Fibroblast of skin of right quadriceps (primary cell): ENCODE measurements around the gene XK.
"Not testable (repeated sequence)": the region's sequence is repeated elsewhere in the genome, so short reads cannot be mapped to it uniquely, and the experiment has no call there.

Experiments
- DNase-seq: peaks from one replicate; pipeline ENCODE4 v3.0.0-alpha.2; 2013

The XK gene

GRCh38 chrX:37685381-37686359 is at the start of gene XK:
Gene XK, plus strand, starts transcription at chrX:37685791. Its CDS starts 171 bp downstream, at chrX:37685962.
- DNase-seq = peak; percentile 10

DNA sequence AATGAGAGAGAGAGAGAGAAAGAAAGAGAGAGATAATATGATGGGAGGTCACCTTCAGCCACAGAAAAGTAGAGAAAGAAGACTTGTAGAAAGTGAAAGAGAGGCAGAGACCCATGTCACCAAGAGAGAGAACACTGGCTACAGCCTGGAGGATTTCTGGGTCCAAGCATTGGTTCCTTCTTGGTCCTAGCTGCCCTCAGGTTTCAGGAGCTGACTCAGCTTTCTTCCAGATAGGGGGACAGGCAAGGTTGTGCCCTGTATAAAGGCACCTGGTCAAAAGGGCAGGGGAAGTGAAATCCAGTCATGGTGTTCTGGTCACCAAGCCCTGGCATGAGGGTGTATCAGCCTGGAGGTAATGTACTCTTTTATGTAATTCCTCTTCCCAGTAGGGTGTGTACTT is 47.5 kb upstream of the XK start:
- DNase-seq = no peak

DNA sequence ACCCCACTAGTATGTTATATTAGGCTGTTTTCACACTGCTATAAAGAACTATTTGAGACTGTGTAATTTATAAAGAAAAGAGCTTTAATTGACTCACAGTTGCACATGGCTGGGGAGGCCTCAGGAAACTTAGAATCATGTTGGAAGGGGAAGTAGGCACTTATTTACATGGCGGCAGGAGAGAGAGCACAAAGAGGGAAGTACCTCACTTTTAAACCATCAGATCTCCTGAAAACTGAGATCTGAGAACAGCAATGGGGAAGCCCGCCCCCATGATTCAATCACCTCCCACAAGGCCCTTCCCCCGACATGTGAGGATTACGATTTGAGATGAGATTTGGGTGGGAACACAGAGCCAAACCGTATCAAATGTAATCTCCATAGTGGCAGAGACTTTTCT is 45.4 kb upstream of the XK start:
- no peak for DNase-seq

GRCh38 chrX:37641859-37642258 is 43.7 kb upstream of the XK start:
- no peak for DNase-seq

DNA sequence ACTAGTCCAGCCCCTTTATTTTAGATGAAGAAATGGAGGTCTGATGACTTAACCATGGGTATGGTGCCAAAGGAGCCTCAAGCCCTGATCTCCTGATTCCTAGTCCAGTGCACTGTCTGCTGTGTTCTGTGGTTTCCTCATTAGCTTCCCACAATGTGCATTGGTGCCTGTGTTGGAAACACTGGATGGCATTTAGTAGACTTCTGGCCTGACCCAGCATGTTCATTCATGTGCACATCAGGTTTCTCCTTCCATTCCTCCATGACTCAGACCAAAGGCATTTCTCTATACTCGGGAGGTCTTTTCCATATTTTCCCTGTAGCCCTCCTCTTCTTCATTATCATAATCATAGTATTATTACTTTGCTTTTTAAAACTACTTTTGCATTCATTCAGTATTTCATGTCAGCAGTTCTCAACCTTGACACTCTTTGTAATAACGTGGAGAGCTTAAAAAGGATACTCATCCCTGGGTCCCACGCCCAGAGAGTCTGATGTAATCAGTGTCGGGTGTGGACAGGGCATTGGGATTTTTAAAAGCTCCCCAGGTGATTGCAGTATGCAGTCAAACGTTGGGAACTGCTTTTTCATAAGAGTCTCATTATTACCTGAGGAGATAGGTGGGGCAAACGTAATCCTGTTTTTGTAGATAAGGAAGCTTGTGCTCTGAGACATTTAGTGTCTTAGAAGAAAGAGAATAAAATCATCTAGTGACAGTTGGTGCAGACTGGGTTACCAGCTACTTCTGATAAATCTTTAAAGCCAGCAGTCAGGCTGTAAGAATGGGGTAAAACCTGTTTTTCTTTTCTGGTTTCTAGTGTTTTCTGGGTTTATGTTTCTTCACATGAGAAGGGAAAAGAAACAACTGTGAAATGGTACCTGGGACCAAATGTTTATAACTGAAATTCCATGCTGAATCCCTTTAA is 40.9 kb upstream of the XK start:
- no peak for DNase-seq

GRCh38 chrX:37646254-37646653 is 39.3 kb upstream of the XK start:
- DNase-seq = no peak

- not testable (repeated sequence) for DNase-seq
Observed at GRCh38 chrX:37650879-37651278, 34.7 kb upstream of the XK start.

- DNase-seq = no peak
Observed at GRCh38 chrX:37651921-37652452, 33.6 kb upstream of the XK start.

- DNase-seq = no peak
Observed at GRCh38 chrX:37652589-37653231, 32.9 kb upstream of the XK start.

- DNase-seq = no peak
Observed at GRCh38 chrX:37653397-37654085, 32.0 kb upstream of the XK start.

GRCh38 chrX:37658343-37659030 is 27.1 kb upstream of the XK start:
- DNase-seq = no peak

DNA sequence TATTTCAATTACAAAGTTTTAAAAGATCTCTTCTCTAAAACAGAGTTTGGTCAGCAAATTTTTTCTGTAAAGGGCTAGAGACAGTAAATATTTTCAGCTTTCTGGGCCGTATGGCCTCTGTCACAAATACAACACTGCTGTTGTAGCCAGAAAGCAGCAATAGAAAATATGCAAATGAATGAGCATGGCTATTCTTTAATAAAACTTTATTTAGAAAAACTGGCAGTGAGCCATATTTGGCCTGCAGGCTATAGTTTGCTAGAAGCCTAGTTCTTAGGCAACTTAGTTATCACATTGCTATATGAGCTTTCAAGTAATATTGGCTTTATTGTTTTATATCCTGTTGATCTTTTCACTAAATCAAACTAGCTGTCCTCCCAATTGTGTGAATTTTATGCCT is 26.5 kb upstream of the XK start:
- no peak for DNase-seq

GRCh38 chrX:37662181-37662580 is 23.4 kb upstream of the XK start:
- DNase-seq = no peak

GRCh38 chrX:37666516-37666915 is 19.1 kb upstream of the XK start:
- no peak for DNase-seq

GRCh38 chrX:37667141-37667540 is 18.4 kb upstream of the XK start:
- no peak for DNase-seq

DNA sequence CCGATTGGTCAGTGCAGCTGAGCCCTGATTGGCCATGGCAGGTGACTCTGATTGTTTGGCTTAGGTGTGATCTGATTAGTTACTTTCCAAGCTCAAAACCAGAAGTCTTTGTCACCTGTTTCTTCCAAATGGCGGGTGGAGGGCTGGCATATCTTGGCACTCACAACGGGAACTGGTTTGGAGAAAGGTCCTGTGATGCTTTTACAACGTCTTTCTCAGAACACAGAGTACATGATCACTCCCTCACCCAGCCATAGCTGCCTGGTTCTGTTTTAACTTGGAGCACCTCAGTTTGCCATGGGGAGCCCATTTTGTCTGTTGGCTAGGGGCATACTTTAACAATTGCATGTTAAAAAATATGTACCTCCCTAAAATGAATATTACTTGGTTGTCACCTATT is 13.0 kb upstream of the XK start:
- DNase-seq = no peak

DNA sequence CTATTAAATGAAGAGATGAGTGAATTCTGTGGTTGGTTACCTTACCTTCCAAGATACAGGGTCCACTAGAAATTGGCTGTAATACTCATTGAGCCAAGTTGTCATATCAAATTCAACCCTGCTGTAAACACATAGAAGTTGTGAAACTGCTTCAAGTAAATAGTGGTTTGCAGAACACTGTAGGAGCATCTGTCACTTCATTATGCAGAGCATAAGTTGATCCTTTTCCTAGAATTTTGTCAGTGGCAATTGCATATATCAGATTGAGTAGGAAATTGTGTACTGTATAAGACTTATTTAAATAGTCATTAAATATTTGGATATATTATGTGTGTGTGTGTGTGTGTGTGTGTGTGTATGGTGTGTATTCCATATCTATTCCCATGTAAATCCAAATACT is 8.8 kb upstream of the XK start:
- no peak for DNase-seq

GRCh38 chrX:37677243-37677642 is 8.3 kb upstream of the XK start:
- DNase-seq = no peak

DNA sequence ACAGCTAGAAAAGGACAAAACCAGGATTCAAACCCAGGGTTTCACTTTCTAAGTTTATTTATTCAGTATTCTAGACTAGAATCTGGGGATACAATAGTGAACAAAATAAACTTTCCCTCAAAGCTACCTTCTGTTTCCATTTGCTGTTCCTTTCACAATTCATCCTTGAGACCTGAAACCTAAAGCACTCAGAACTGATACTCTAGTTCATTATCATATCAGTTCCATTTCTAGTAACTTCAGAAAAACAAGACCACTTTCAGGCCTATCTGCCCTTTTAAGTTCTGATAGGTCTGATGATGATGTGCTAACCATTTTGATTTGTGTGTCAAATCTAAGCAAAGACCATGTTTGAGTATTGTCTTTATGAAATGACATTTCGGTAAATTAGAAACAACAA is 7.8 kb upstream of the XK start:
- DNase-seq = no peak

DNA sequence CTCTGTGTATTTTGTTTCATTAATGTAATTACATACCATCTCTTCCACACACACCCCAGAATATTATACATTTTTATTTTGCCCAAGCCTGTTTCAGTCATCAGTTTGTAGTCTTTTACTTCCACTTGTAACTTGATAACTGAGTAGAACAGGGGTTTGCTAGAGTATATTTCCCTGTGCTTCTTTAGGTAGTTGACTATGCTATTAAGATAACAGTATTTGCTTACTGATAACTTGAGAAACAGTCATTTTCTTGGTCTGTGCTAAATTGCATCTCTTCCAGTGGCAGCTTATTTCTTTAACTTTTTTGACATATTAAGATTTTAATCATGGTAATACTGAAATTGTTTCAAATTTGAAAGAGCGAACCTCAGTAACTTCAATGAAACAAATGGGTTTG is 7.0 kb upstream of the XK start:
- no peak for DNase-seq

DNA sequence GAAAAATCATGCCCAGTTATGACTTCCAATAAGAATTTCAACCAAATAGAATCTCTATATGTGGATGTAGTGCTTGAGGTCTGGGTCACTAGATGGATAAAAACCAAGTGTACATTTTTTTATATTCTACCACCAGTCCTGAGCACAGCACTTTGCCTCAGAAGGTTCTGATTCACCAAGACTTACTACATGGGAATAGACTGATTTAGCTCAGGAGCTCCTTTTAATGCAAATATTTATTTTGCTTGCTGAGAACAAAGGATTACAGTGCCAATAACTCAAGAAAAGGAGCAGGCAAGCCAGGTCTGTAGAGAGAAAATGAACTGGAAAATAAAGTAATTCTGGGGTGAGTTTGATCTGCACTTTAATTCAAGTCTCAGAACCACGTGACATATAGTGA is 6.4 kb upstream of the XK start:
- no peak for DNase-seq

- DNase-seq = no peak
Observed at GRCh38 chrX:37679888-37680287, 5.7 kb upstream of the XK start.
